ENCODE data around the gene CPVL. TPM values are rescaled to one million over a fixed set of nuclear protein-coding genes. Genes with fewer than 3 reads are reported as not detected.

CPVL gene
- total RNA-seq, 2 experiments from 2014 or later: not detected

DNA sequence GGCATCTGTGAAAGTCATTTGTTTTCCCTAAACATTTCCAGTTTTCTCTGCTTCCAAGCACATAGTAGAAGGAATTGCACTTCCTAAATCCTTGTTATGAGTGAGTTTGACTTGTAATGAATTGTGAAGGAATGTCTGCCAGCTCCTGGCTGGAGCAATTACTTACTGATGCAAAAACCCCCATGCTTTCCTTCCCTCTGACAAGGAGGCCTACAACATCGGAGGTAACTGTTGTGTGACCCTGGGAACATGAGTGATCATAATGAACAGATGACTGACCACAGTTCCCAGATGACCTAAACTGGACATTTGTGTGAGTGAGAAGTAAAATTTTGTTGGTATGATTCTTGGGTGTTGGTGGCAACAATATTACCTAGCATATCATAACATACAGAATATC lies 21.4 kb upstream of the CPVL start:
- TF ChIP-seq, protein P1, sequence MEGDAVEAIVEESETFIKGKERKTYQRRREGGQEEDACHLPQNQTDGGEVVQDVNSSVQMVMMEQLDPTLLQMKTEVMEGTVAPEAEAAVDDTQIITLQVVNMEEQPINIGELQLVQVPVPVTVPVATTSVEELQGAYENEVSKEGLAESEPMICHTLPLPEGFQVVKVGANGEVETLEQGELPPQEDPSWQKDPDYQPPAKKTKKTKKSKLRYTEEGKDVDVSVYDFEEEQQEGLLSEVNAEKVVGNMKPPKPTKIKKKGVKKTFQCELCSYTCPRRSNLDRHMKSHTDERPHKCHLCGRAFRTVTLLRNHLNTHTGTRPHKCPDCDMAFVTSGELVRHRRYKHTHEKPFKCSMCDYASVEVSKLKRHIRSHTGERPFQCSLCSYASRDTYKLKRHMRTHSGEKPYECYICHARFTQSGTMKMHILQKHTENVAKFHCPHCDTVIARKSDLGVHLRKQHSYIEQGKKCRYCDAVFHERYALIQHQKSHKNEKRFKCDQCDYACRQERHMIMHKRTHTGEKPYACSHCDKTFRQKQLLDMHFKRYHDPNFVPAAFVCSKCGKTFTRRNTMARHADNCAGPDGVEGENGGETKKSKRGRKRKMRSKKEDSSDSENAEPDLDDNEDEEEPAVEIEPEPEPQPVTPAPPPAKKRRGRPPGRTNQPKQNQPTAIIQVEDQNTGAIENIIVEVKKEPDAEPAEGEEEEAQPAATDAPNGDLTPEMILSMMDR (IDR thresholded peaks at IDR 0.05): no peak
- no peak for ATAC-seq
- no peaks in the 10 kb centered on the region for H3K36me3 Mint-ChIP-seq (ENCODE audit: low read depth)
- intact Hi-C loops (cut with micrococcal nuclease): no loop called here
- DNase-seq: no peak
- ChIA-PET CTCF (interaction anchor here (1.5 to 1.9 kb wide), 2 partner anchors 21 to 241 kb away, joined by 3 to 7 read pairs; no protein-coding TSS in a partner anchor), POLR2A (no interaction called here)
- H3K27me3 Mint-ChIP-seq: peaks cover 9% of the 10 kb centered on the region
- no peak overlapping the region for H3K4me3 Mint-ChIP-seq
- H3K9me3 Mint-ChIP-seq: peaks cover 5% of the 10 kb centered on the region
- H3K27ac Mint-ChIP-seq: no peak overlapping the region
- H3K4me1 Mint-ChIP-seq (ENCODE audit: low read depth): no peaks in the 10 kb centered on the region

DNA sequence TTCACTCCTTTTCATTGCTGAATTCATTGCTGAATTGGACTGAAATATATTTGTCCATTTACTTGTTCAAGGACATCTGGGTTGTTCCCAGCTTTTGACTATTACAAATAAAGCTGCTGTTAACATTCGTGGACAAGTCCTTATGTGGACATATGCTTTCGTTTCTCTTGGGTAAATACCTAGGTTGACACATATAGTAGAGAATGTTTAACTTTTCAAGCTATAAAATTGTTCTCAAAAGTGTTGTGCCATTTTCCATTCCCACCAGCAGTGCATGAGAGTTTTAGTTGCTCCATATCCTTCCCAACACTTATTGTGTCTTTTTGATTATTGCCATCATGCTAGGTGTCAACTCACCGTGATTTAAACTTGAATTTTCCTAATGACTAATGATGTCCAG lies 17.5 kb upstream of the CPVL start:
- H3K9me3 Mint-ChIP-seq: peaks cover 5% of the 10 kb centered on the region
- ATAC-seq: no peak
- H3K4me3 Mint-ChIP-seq: no peak overlapping the region

GRCh38 chr7:29162577-29162976 lies 16.2 kb upstream of the CPVL start:
- peaks cover 5% of the 10 kb centered on the region for H3K9me3 Mint-ChIP-seq
- ATAC-seq: no peak
- H3K4me1 Mint-ChIP-seq (ENCODE audit: low read depth): no peaks in the 10 kb centered on the region
- intact Hi-C loops (cut with micrococcal nuclease): no loop called here
- no peak overlapping the region for H3K4me3 Mint-ChIP-seq
- peaks cover 14% of the 10 kb centered on the region for H3K27me3 Mint-ChIP-seq
- H3K27ac Mint-ChIP-seq: no peak overlapping the region
- DNase-seq: no peak
- CTCF ChIA-PET: no interaction called here
- no peaks in the 10 kb centered on the region for H3K36me3 Mint-ChIP-seq (ENCODE audit: low read depth)
- TF ChIP-seq, protein P1 (IDR thresholded peaks at IDR 0.05): no peak
- POLR2A ChIA-PET: no interaction called here

More for the DNA sequence above, 17.5 kb upstream of the CPVL start:
- no peak for DNase-seq
- intact Hi-C loops (cut with micrococcal nuclease): no loop called here
- peaks cover 16% of the 10 kb centered on the region for H3K27me3 Mint-ChIP-seq
- POLR2A ChIA-PET: no interaction called here
- H3K36me3 Mint-ChIP-seq (ENCODE audit: low read depth): no peaks in the 10 kb centered on the region
- TF ChIP-seq, protein P1 (IDR thresholded peaks at IDR 0.05): no peak
- no peaks in the 10 kb centered on the region for H3K4me1 Mint-ChIP-seq (ENCODE audit: low read depth)
- CTCF ChIA-PET: interaction anchor here (1.1 to 1.4 kb wide), 3 partner anchors 9 to 245 kb away, joined by 3 to 6 read pairs (median 3); no protein-coding TSS in a partner anchor
- no peak overlapping the region for H3K27ac Mint-ChIP-seq

DNA sequence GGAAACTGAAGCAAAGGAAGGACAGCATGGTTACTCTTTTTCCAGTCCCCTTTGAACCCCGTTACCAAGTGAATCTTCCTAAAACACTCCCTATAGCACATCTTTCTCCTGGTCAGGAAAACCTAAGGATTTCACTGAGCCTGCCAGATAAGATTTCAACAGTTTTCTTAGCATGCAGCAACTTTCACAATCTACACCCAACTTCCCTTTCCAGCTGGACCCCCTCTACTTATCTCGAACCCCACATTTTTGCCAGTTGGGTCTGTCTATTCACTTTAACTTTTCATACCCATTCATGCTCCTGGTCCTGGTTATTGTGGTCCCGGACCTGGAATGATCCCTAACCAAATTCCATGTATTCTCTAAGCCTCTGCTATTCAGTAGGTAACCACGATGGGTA lies 14.9 kb upstream of the CPVL start:
- Mint-ChIP-seq H3K4me1 (ENCODE audit: low read depth) (peaks cover 10% of the 10 kb centered on the region), H3K4me3 (no peak overlapping the region), H3K27me3 (peaks cover 14% of the 10 kb centered on the region), H3K9me3 (peaks cover 5% of the 10 kb centered on the region), H3K27ac (no peak overlapping the region), H3K36me3 (ENCODE audit: low read depth) (no peaks in the 10 kb centered on the region)
- POLR2A ChIA-PET: interaction anchor here (0.6 kb wide), 1 partner anchor 10 kb away, joined by 3 read pairs; no protein-coding TSS in a partner anchor
- TF ChIP-seq, protein P1 (IDR thresholded peaks at IDR 0.05): no peak
- ATAC-seq (no peak), DNase-seq (no peak)
- intact Hi-C loops (cut with micrococcal nuclease): no loop called here
- CTCF ChIA-PET: no interaction called here

DNA sequence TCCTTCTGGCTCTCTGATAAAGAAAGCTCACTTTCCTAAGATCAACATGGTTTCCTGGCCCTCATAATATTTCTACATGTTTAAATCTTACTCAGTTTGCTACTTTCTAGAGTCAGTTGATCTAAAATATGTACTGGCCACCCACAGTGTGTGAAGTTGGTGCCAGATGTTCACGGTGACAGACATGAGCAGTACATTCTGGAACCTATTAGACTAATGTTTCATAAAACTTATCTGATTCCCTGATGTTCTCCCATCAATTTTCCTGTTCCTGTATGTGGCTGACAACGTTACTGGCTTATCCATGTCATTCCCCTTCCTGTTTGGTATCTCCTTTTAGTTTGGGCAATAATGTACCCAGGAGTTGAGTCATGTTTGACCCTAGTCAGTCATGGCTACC lies 13.7 kb upstream of the CPVL start:
- CTCF ChIA-PET: interaction anchor here (1.0 kb wide), 1 partner anchor 29 kb away, joined by 3 read pairs; no protein-coding TSS in a partner anchor
- Mint-ChIP-seq H3K36me3 (ENCODE audit: low read depth) (no peaks in the 10 kb centered on the region), H3K4me3 (no peak overlapping the region), H3K27me3 (peaks cover 11% of the 10 kb centered on the region), H3K9me3 (no peaks in the 10 kb centered on the region), H3K4me1 (ENCODE audit: low read depth) (peaks cover 10% of the 10 kb centered on the region), H3K27ac (no peak overlapping the region)
- intact Hi-C loops (cut with micrococcal nuclease): no loop called here
- DNase-seq (no peak), ATAC-seq (no peak)
- POLR2A ChIA-PET: no interaction called here
- TF ChIP-seq, protein P1 (IDR thresholded peaks at IDR 0.05): no peak

All from activated CD8-positive, alpha-beta T cell treated with anti-CD3 and anti-CD28 coated beads for 36 hours (primary cell).